DOHH2 (cell line): Measurements from ENCODE around the gene SIK3.

Source experiments
- CTCF ChIP-seq: fragments of 200-600 bp; sonication (generic); IDR thresholded peaks from one replicate; pipeline ENCODE4 v1.5.1; 2014; ENCODE audit warnings: antibody characterized with exemption, mild to moderate bottlenecking, low read depth, low read length; ENCODE audit not compliant: poor library complexity, severe bottlenecking
- EZH2phosphoT487 ChIP-seq: fragments of 200-600 bp; sonication (generic); IDR thresholded peaks from 2 replicates; pipeline ENCODE4 v1.6.1; 2017; ENCODE audit warnings: borderline replicate concordance, mild to moderate bottlenecking, antibody characterized with exemption, low read length, moderate library complexity, mixed read lengths

- no peak for TF ChIP-seq CTCF
- TF ChIP-seq EZH2phosphoT487: no peak
These were observed 31.3 kb downstream of the SIK3 start for GRCh38 chr11:117066959-117067358.
